Panc1 (cell line): Measurements from ENCODE around the gene DNAJC10.

ENCODE experiments used
- POLR2AphosphoS5 ChIP-seq: IDR thresholded peaks from 2 replicates; pipeline ENCODE4 v1.6.1; 2012; ENCODE audit warnings: mild to moderate bottlenecking, low read depth, low read length, moderate library complexity
- TF ChIP-seq, protein P1 (sequence below): fragments of 450-650 bp; IDR thresholded peaks from 2 replicates; pipeline ENCODE4 v1.5.1; 2017; ENCODE audit warnings: mild to moderate bottlenecking
- TF ChIP-seq, protein P2 (sequence below), 2 experiments: IDR thresholded peaks; 2 replicates each; pipeline ENCODE4 v1.6.1; 2011 to 2012; ENCODE audit warnings: low read depth in 2 of 2, control low read depth in 1 of 2, low read length in 1 of 2, mild to moderate bottlenecking in 1 of 2, moderate library complexity in 1 of 2; ENCODE audit not compliant: insufficient read depth in 1 of 2

DNA sequence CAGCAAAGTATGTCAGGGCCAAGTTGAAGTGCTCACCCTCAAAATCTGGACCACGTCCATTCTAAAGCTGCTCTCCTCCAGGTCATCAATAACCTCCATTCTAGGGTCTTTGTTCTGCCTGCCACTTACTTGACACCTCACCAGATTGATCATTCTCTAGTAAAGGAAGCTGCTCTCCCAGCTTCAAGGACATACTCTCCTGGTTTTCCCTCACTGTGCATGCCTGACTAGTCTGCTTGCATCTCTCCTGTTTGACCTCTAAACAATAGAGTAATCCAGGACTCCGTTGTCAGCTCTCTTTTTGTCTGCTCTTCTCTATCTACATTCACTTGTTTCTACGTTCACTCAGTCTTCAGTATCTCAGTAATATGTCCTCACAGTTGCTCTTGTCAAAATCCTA lies 91.3 kb downstream of the DNAJC10 start:
- TF ChIP-seq POLR2AphosphoS5 = no peak
- TF ChIP-seq, protein P1, sequence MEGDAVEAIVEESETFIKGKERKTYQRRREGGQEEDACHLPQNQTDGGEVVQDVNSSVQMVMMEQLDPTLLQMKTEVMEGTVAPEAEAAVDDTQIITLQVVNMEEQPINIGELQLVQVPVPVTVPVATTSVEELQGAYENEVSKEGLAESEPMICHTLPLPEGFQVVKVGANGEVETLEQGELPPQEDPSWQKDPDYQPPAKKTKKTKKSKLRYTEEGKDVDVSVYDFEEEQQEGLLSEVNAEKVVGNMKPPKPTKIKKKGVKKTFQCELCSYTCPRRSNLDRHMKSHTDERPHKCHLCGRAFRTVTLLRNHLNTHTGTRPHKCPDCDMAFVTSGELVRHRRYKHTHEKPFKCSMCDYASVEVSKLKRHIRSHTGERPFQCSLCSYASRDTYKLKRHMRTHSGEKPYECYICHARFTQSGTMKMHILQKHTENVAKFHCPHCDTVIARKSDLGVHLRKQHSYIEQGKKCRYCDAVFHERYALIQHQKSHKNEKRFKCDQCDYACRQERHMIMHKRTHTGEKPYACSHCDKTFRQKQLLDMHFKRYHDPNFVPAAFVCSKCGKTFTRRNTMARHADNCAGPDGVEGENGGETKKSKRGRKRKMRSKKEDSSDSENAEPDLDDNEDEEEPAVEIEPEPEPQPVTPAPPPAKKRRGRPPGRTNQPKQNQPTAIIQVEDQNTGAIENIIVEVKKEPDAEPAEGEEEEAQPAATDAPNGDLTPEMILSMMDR = no peak
- TF ChIP-seq, protein P2, sequence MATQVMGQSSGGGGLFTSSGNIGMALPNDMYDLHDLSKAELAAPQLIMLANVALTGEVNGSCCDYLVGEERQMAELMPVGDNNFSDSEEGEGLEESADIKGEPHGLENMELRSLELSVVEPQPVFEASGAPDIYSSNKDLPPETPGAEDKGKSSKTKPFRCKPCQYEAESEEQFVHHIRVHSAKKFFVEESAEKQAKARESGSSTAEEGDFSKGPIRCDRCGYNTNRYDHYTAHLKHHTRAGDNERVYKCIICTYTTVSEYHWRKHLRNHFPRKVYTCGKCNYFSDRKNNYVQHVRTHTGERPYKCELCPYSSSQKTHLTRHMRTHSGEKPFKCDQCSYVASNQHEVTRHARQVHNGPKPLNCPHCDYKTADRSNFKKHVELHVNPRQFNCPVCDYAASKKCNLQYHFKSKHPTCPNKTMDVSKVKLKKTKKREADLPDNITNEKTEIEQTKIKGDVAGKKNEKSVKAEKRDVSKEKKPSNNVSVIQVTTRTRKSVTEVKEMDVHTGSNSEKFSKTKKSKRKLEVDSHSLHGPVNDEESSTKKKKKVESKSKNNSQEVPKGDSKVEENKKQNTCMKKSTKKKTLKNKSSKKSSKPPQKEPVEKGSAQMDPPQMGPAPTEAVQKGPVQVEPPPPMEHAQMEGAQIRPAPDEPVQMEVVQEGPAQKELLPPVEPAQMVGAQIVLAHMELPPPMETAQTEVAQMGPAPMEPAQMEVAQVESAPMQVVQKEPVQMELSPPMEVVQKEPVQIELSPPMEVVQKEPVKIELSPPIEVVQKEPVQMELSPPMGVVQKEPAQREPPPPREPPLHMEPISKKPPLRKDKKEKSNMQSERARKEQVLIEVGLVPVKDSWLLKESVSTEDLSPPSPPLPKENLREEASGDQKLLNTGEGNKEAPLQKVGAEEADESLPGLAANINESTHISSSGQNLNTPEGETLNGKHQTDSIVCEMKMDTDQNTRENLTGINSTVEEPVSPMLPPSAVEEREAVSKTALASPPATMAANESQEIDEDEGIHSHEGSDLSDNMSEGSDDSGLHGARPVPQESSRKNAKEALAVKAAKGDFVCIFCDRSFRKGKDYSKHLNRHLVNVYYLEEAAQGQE (IDR thresholded peaks at IDR 0.05; ENCODE audit: insufficient read depth in 1 of 2, low read depth in 2 of 2, low read length in 1 of 2) = no peak
